Measurements from ENCODE around the gene ATP8B1. TPM values are rescaled to one million over a fixed set of nuclear protein-coding genes. Genes with fewer than 3 reads are reported as not detected.

ATP8B1 gene
- total RNA-seq, 6 experiments from 2014 or later: 9.0 to 18.4 (median 17.1) TPM

DNA sequence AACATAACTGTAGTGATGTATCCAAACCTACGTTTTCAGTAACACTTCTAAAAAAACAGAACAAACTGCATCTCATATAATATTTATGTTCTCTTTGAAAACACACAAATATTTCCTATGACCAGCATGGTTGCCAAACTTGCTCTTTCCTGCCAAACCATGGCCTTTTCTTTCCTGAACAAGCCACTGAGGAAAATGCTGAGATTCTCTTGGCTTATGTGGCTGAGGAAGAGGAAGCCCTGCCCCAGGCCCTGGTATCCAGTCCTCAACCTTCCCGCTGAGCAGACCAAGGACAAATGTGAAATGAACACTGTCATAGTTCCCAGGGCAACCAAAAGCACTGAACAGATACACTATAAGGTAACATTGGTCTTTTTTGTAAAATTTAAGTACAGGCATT, 145.6 kb downstream of the ATP8B1 start:
- H3K27me3 ChIP-seq: no peaks in the 10 kb centered on the region
- no peaks in the 10 kb centered on the region for H3K9me3 ChIP-seq
- H3K4me3 ChIP-seq: no peak overlapping the region
- intact Hi-C loops (cut with DNase I): loop anchor here in 1 of 2 donors (10.0 kb wide), 1 partner anchor 207 kb away; no protein-coding TSS in a partner anchor
- H3K36me3 ChIP-seq: peaks cover 0 to 20% (median 2%) of the 10 kb centered on the region in 4 donors
- peak in 1 of 4 donors; percentile 51 for ATAC-seq
- no peaks in the 10 kb centered on the region for H3K4me1 ChIP-seq
- no peak for TF ChIP-seq POLR2A (IDR thresholded peaks at IDR 0.05)
- TF ChIP-seq, protein P1, sequence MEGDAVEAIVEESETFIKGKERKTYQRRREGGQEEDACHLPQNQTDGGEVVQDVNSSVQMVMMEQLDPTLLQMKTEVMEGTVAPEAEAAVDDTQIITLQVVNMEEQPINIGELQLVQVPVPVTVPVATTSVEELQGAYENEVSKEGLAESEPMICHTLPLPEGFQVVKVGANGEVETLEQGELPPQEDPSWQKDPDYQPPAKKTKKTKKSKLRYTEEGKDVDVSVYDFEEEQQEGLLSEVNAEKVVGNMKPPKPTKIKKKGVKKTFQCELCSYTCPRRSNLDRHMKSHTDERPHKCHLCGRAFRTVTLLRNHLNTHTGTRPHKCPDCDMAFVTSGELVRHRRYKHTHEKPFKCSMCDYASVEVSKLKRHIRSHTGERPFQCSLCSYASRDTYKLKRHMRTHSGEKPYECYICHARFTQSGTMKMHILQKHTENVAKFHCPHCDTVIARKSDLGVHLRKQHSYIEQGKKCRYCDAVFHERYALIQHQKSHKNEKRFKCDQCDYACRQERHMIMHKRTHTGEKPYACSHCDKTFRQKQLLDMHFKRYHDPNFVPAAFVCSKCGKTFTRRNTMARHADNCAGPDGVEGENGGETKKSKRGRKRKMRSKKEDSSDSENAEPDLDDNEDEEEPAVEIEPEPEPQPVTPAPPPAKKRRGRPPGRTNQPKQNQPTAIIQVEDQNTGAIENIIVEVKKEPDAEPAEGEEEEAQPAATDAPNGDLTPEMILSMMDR (IDR thresholded peaks at IDR 0.05): no peak
- no peak for DNase-seq
- H3K27ac ChIP-seq: no peak overlapping the region
- 75% methylated on average over 1 of the region's 2 CpGs for WGBS (ENCODE audit: insufficient coverage, low coverage, low lambda C conversion rate, missing lambda C conversion rate)

DNA sequence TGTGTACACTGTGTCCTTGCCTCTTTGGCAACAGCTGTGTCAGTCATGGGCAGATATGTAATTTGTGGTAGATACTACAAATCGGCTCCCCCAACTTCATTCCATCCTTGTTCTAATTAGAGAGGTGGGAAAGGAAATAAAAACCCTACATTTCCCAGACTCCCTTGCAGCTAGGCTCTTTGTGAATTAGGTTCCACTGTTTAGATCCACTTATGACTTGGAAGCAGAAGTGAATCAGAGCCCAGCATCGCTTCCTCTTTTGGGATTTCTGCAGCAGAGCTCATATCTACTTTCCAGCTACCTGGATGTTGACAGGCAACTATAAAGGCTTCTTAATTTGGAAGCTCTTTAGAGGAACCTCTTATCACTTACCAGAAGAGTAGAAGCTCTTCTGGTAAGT, 147.4 kb downstream of the ATP8B1 start:
- peaks cover 0 to 15% (median 0%) of the 10 kb centered on the region in 4 donors for H3K36me3 ChIP-seq
- no peak overlapping the region for H3K27ac ChIP-seq
- DNase-seq: no peak
- intact Hi-C loops (cut with DNase I): loop anchor here in 1 of 2 donors (10.0 kb wide), 1 partner anchor 209 kb away; no protein-coding TSS in a partner anchor
- no peak for ATAC-seq
- 93% methylated on average over 2 of the region's 2 CpGs for WGBS (ENCODE audit: insufficient coverage, low coverage, low lambda C conversion rate, missing lambda C conversion rate)
- peaks cover 0 to 2% (median 0%) of the 10 kb centered on the region in 4 donors for H3K4me1 ChIP-seq
- TF ChIP-seq POLR2A (IDR thresholded peaks at IDR 0.05): no peak
- TF ChIP-seq, protein P1 (IDR thresholded peaks at IDR 0.05): no peak
- no peaks in the 10 kb centered on the region for H3K9me3 ChIP-seq
- no peaks in the 10 kb centered on the region for H3K27me3 ChIP-seq
- no peak overlapping the region for H3K4me3 ChIP-seq

DNA sequence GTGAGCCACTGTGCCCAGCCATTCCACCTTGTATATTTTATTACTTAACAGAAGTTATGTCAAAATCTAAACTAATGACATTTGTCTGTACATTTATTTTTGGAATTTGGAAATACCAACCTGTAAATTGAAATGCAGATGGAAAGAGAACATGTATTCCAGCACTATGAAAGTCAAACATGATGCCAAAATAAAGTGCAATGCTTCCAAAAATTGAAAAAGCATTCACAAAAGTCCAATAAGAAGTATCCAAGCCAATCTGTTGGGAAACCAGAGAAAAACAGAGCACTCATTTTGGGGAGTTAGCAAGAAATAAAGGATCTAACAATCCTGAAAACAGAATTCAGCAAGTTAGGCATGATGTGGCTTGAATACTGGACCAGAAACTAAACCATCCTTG, 151.2 kb downstream of the ATP8B1 start:
- intact Hi-C loops (cut with DNase I): loop anchor here in 1 of 2 donors (10.0 kb wide), 1 partner anchor 213 kb away; no protein-coding TSS in a partner anchor
- no peaks in the 10 kb centered on the region for H3K9me3 ChIP-seq
- no peak for TF ChIP-seq POLR2A (IDR thresholded peaks at IDR 0.05)
- TF ChIP-seq, protein P1 (IDR thresholded peaks at IDR 0.05): no peak
- no peak for DNase-seq
- ATAC-seq: no peak
- H3K27ac ChIP-seq: no peak overlapping the region
- H3K4me1 ChIP-seq: peaks cover 0 to 15% (median 0%) of the 10 kb centered on the region in 4 donors
- H3K4me3 ChIP-seq: no peak overlapping the region
- H3K27me3 ChIP-seq: no peaks in the 10 kb centered on the region
- H3K36me3 ChIP-seq: peaks cover 0 to 10% (median 0%) of the 10 kb centered on the region in 4 donors

DNA sequence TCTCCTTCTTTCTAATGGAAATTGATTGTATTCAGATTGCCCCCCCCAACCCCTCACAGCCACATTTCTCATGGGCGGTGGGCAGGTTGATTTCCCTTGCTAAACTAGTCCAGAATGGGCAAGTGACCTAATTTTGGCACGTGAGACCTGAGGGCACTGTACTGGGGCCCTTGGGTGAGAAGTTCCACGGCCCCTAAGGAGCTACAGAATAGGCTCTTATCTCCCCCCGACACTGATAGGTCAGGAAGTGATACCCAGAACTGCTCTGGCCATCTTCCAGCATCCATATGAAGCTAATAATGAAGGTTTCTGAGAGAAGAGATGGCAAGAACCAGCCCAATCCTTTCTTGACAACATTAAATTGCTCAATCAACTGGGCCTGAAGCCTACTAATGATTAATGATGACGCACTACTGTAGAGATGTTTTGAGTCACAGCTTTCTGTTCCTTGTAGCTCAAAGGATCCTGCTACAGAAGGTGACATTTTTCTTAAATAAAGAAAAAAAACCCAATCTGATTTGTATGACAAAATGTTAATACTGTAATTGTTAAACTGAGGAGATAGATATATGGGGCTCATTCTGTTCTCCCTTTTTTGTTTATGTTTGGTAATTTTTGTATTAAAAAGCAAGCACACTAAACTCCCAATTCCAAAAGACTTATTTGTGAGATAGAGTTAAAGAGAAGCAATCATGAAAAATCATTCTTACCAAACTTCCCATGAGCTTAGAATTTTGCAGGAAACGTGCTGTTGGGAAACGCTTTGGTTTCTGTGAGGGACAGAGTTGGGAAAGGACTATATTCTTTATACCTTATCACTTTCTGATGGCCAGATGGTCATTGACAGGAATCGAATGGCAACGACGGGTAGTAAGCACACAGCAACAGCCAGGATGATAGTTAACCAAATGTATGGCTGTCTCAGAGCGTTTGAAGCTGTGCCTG, 153.3 kb downstream of the ATP8B1 start:
- peak; percentile 64 to 94 (median 82) for ATAC-seq
- peak overlapping the region in 2 of 3 donors; percentile 3 to 19 for H3K27ac ChIP-seq
- no peaks in the 10 kb centered on the region for H3K27me3 ChIP-seq
- WGBS (ENCODE audit: insufficient coverage, low coverage, low lambda C conversion rate, missing lambda C conversion rate): 50% methylated on average over 9 of the region's 11 CpGs
- H3K4me3 ChIP-seq: no peak overlapping the region
- TF ChIP-seq, protein P1 (IDR thresholded peaks at IDR 0.05): no peak
- no peak for TF ChIP-seq POLR2A (IDR thresholded peaks at IDR 0.05)
- intact Hi-C loops (cut with DNase I): loop anchor here in 1 of 2 donors (10.0 kb wide), 1 partner anchor 215 kb away; no protein-coding TSS in a partner anchor
- H3K4me1 ChIP-seq: peaks cover 0 to 15% (median 0%) of the 10 kb centered on the region in 4 donors
- no peak for DNase-seq
- no peaks in the 10 kb centered on the region for H3K9me3 ChIP-seq
- H3K36me3 ChIP-seq: peaks cover 0 to 10% (median 0%) of the 10 kb centered on the region in 4 donors
